ENCODE data around the gene MARF1.
"Not testable (repeated sequence)": the region's sequence is repeated elsewhere in the genome, so short reads cannot be mapped to it uniquely, and the experiment has no call there.

Gene MARF1

GRCh38 chr16:15576960-15577958 lies 65.7 kb downstream of the MARF1 start:
- no peak overlapping the region for H3K9ac ChIP-seq (ENCODE audit: low read length)
- H3K27ac ChIP-seq (ENCODE audit: low read depth, low read length): no peak overlapping the region

GRCh38 chr16:15575293-15576049 lies 67.5 kb downstream of the MARF1 start:
- Histone ChIP-seq H3K9me3 (ENCODE audit: control insufficient read depth, insufficient read depth, low read depth, low read length) (no peaks in the 10 kb centered on the region), H3K27me3 (ENCODE audit: control insufficient read depth, insufficient read depth, low read length) (no peaks in the 10 kb centered on the region), H3K27ac (ENCODE audit: low read depth, low read length) (no peak overlapping the region), H3K4me3 (ENCODE audit: low read depth, low read length) (no peak overlapping the region), H3K4me1 (ENCODE audit: control insufficient read depth, insufficient read depth, low read length) (peaks cover 11% of the 10 kb centered on the region), H3K9ac (ENCODE audit: low read length) (no peak overlapping the region), H3K36me3 (ENCODE audit: control insufficient read depth, insufficient read depth, low read length) (no peaks in the 10 kb centered on the region)

More at GRCh38 chr16:15576960-15577958, 65.7 kb downstream of the MARF1 start:
- no peak overlapping the region for H3K4me3 ChIP-seq (ENCODE audit: low read depth, low read length)
- H3K9me3 ChIP-seq (ENCODE audit: control insufficient read depth, insufficient read depth, low read depth, low read length): no peaks in the 10 kb centered on the region
- peaks cover 3% of the 10 kb centered on the region; the same call in 1 of the 2 replicates for H3K36me3 ChIP-seq (ENCODE audit: control insufficient read depth, insufficient read depth, low read length)
- H3K4me1 ChIP-seq (ENCODE audit: control insufficient read depth, insufficient read depth, low read length): peaks cover 3% of the 10 kb centered on the region; the same call in 1 of the 2 replicates
- H3K27me3 ChIP-seq (ENCODE audit: control insufficient read depth, insufficient read depth, low read length): no peaks in the 10 kb centered on the region

- Histone ChIP-seq H3K4me1 (ENCODE audit: control insufficient read depth, insufficient read depth, low read length) (peaks cover 11% of the 10 kb centered on the region), H3K4me3 (ENCODE audit: low read depth, low read length) (no peak overlapping the region), H3K9ac (ENCODE audit: low read length) (no peak overlapping the region), H3K27me3 (ENCODE audit: control insufficient read depth, insufficient read depth, low read length) (no peaks in the 10 kb centered on the region), H3K36me3 (ENCODE audit: control insufficient read depth, insufficient read depth, low read length) (no peaks in the 10 kb centered on the region), H3K27ac (ENCODE audit: low read depth, low read length) (no peak overlapping the region), H3K9me3 (ENCODE audit: control insufficient read depth, insufficient read depth, low read depth, low read length) (no peaks in the 10 kb centered on the region)
Observed at GRCh38 chr16:15574614-15574948, 68.4 kb downstream of the MARF1 start.

- not testable (repeated sequence) for H3K9me3 ChIP-seq (ENCODE audit: control insufficient read depth, insufficient read depth, low read depth, low read length); H3K4me3 ChIP-seq (ENCODE audit: low read depth, low read length); H3K36me3 ChIP-seq (ENCODE audit: control insufficient read depth, insufficient read depth, low read length); H3K9ac ChIP-seq (ENCODE audit: low read length); H3K27me3 ChIP-seq (ENCODE audit: control insufficient read depth, insufficient read depth, low read length); H3K27ac ChIP-seq (ENCODE audit: low read depth, low read length)
- peaks cover 11% of the 10 kb centered on the region for H3K4me1 ChIP-seq (ENCODE audit: control insufficient read depth, insufficient read depth, low read length)
Observed at GRCh38 chr16:15573896-15574613, 68.9 kb downstream of the MARF1 start.

- Histone ChIP-seq H3K4me1 (ENCODE audit: control insufficient read depth, insufficient read depth, low read length) (peaks cover 11% of the 10 kb centered on the region), H3K27me3 (ENCODE audit: control insufficient read depth, insufficient read depth, low read length) (no peaks in the 10 kb centered on the region), H3K36me3 (ENCODE audit: control insufficient read depth, insufficient read depth, low read length) (no peaks in the 10 kb centered on the region)
Observed at GRCh38 chr16:15573274-15573895, 69.6 kb downstream of the MARF1 start.

GRCh38 chr16:15572329-15573001 lies 70.5 kb downstream of the MARF1 start:
- Histone ChIP-seq H3K27ac (ENCODE audit: low read depth, low read length) (no peak overlapping the region; the same call in 1 of the 2 replicates), H3K9me3 (ENCODE audit: control insufficient read depth, insufficient read depth, low read depth, low read length) (no peaks in the 10 kb centered on the region), H3K9ac (ENCODE audit: low read length) (no peak overlapping the region), H3K36me3 (ENCODE audit: control insufficient read depth, insufficient read depth, low read length) (no peaks in the 10 kb centered on the region), H3K4me1 (ENCODE audit: control insufficient read depth, insufficient read depth, low read length) (peaks cover 11% of the 10 kb centered on the region), H3K4me3 (ENCODE audit: low read depth, low read length) (no peak overlapping the region), H3K27me3 (ENCODE audit: control insufficient read depth, insufficient read depth, low read length) (no peaks in the 10 kb centered on the region)

More at GRCh38 chr16:15573274-15573895, 69.6 kb downstream of the MARF1 start:
- Histone ChIP-seq H3K27ac (ENCODE audit: low read depth, low read length) (no peak overlapping the region), H3K4me3 (ENCODE audit: low read depth, low read length) (no peak overlapping the region), H3K9me3 (ENCODE audit: control insufficient read depth, insufficient read depth, low read depth, low read length) (no peaks in the 10 kb centered on the region), H3K9ac (ENCODE audit: low read length) (no peak overlapping the region)

GRCh38 chr16:15571557-15571956 lies 71.4 kb downstream of the MARF1 start:
- Histone ChIP-seq H3K27me3 (ENCODE audit: control insufficient read depth, insufficient read depth, low read length) (no peaks in the 10 kb centered on the region), H3K27ac (ENCODE audit: low read depth, low read length) (no peak overlapping the region), H3K9ac (ENCODE audit: low read length) (no peak overlapping the region), H3K9me3 (ENCODE audit: control insufficient read depth, insufficient read depth, low read depth, low read length) (no peaks in the 10 kb centered on the region), H3K4me1 (ENCODE audit: control insufficient read depth, insufficient read depth, low read length) (peaks cover 11% of the 10 kb centered on the region), H3K4me3 (ENCODE audit: low read depth, low read length) (no peak overlapping the region), H3K36me3 (ENCODE audit: control insufficient read depth, insufficient read depth, low read length) (no peaks in the 10 kb centered on the region)

- not testable (repeated sequence) for H3K9me3 ChIP-seq (ENCODE audit: control insufficient read depth, insufficient read depth, low read depth, low read length); H3K4me3 ChIP-seq (ENCODE audit: low read depth, low read length); H3K27me3 ChIP-seq (ENCODE audit: control insufficient read depth, insufficient read depth, low read length); H3K36me3 ChIP-seq (ENCODE audit: control insufficient read depth, insufficient read depth, low read length); H3K9ac ChIP-seq (ENCODE audit: low read length); H3K27ac ChIP-seq (ENCODE audit: low read depth, low read length)
- H3K4me1 ChIP-seq (ENCODE audit: control insufficient read depth, insufficient read depth, low read length): peaks cover 11% of the 10 kb centered on the region
Observed at GRCh38 chr16:15570666-15571065, 72.3 kb downstream of the MARF1 start.

- no peaks in the 10 kb centered on the region for H3K27me3 ChIP-seq (ENCODE audit: control insufficient read depth, insufficient read depth, low read length)
- no peak overlapping the region for H3K9ac ChIP-seq (ENCODE audit: low read length)
- H3K9me3 ChIP-seq (ENCODE audit: control insufficient read depth, insufficient read depth, low read depth, low read length): no peaks in the 10 kb centered on the region
- H3K4me3 ChIP-seq (ENCODE audit: low read depth, low read length): no peak overlapping the region
- H3K36me3 ChIP-seq (ENCODE audit: control insufficient read depth, insufficient read depth, low read length): no peaks in the 10 kb centered on the region
- H3K4me1 ChIP-seq (ENCODE audit: control insufficient read depth, insufficient read depth, low read length): peaks cover 12% of the 10 kb centered on the region
- H3K27ac ChIP-seq (ENCODE audit: low read depth, low read length): no peak overlapping the region
Observed at GRCh38 chr16:15567823-15568222, 75.1 kb downstream of the MARF1 start.

- peaks cover 4% of the 10 kb centered on the region; the same call in 1 of the 2 replicates for H3K4me1 ChIP-seq (ENCODE audit: control insufficient read depth, insufficient read depth, low read length)
- no peaks in the 10 kb centered on the region for H3K27me3 ChIP-seq (ENCODE audit: control insufficient read depth, insufficient read depth, low read length)
- H3K9ac ChIP-seq (ENCODE audit: low read length): no peak overlapping the region
- no peaks in the 10 kb centered on the region for H3K9me3 ChIP-seq (ENCODE audit: control insufficient read depth, insufficient read depth, low read depth, low read length)
- no peak overlapping the region for H3K27ac ChIP-seq (ENCODE audit: low read depth, low read length)
- no peak overlapping the region for H3K4me3 ChIP-seq (ENCODE audit: low read depth, low read length)
- no peaks in the 10 kb centered on the region for H3K36me3 ChIP-seq (ENCODE audit: control insufficient read depth, insufficient read depth, low read length)
Observed at GRCh38 chr16:15566095-15566494, 76.9 kb downstream of the MARF1 start.
